Measurements from ENCODE around the gene AUTS2. TPM values are rescaled to one million over a fixed set of nuclear protein-coding genes. Genes with fewer than 3 reads are reported as not detected.

Gene AUTS2
- total RNA-seq, 1 donor from 2014 or later, result 119 TPM

GRCh38 chr7:69599955-69600709, 1.9 kb downstream of the AUTS2 start:
- no peak for DNase-seq (ENCODE audit: low spot score)

- no peak for DNase-seq (ENCODE audit: low spot score)
Observed at GRCh38 chr7:69600710-69601519, 2.6 kb downstream of the AUTS2 start.

- no peak for DNase-seq (ENCODE audit: low spot score)
Observed at GRCh38 chr7:69602522-69602921, 4.2 kb downstream of the AUTS2 start.

GRCh38 chr7:69603351-69603750, 5.1 kb downstream of the AUTS2 start:
- DNase-seq (ENCODE audit: low spot score), result no peak

GRCh38 chr7:69603937-69604494, 5.7 kb downstream of the AUTS2 start:
- no peak for DNase-seq (ENCODE audit: low spot score)

- no peak for DNase-seq (ENCODE audit: low spot score)
Observed at GRCh38 chr7:69605070-69605469, 6.8 kb downstream of the AUTS2 start.

GRCh38 chr7:69605546-69605945, 7.3 kb downstream of the AUTS2 start:
- DNase-seq (ENCODE audit: low spot score), result no peak

GRCh38 chr7:69608049-69608448, 9.8 kb downstream of the AUTS2 start:
- no peak for DNase-seq (ENCODE audit: low spot score)

- DNase-seq (ENCODE audit: low spot score), result no peak
Observed at GRCh38 chr7:69608878-69609277, 10.6 kb downstream of the AUTS2 start.

GRCh38 chr7:69609541-69610373, 11.5 kb downstream of the AUTS2 start:
- DNase-seq (ENCODE audit: low spot score), result no peak

GRCh38 chr7:69610374-69611084, 12.3 kb downstream of the AUTS2 start:
- DNase-seq (ENCODE audit: low spot score), result no peak

GRCh38 chr7:69612981-69613380, 14.7 kb downstream of the AUTS2 start:
- DNase-seq (ENCODE audit: low spot score), result no peak

GRCh38 chr7:69613846-69614245, 15.6 kb downstream of the AUTS2 start:
- no peak for DNase-seq (ENCODE audit: low spot score)

GRCh38 chr7:69615685-69616084, 17.4 kb downstream of the AUTS2 start:
- DNase-seq (ENCODE audit: low spot score), result no peak

- no peak for DNase-seq (ENCODE audit: low spot score)
Observed at GRCh38 chr7:69617364-69617763, 19.1 kb downstream of the AUTS2 start.

- DNase-seq (ENCODE audit: low spot score), result no peak
Observed at GRCh38 chr7:69619054-69619453, 20.8 kb downstream of the AUTS2 start.

GRCh38 chr7:69619635-69620034, 21.4 kb downstream of the AUTS2 start:
- no peak for DNase-seq (ENCODE audit: low spot score)

- DNase-seq (ENCODE audit: low spot score), result no peak
Observed at GRCh38 chr7:69620063-69620462, 21.8 kb downstream of the AUTS2 start.

- no peak for DNase-seq (ENCODE audit: low spot score)
Observed at GRCh38 chr7:69620650-69621049, 22.4 kb downstream of the AUTS2 start.

- no peak for DNase-seq (ENCODE audit: low spot score)
Observed at GRCh38 chr7:69622014-69622835, 23.9 kb downstream of the AUTS2 start.
